WERI-Rb-1 (cell line): ENCODE measurements around the gene HAPSTR1.

Source experiments
- DNase-seq: peaks from one replicate; pipeline ENCODE4 v3.0.0-alpha.2; 2020
- H3K27ac ChIP-seq: fragments of 250-450 bp; sonication (Bioruptor Pico); 2 replicates; pipeline ENCODE4 v1.5.1; 2020; ENCODE audit warnings: mild to moderate bottlenecking, moderate library complexity
- H3K27me3 ChIP-seq: fragments of 250-450 bp; sonication (Bioruptor Pico); 2 replicates; pipeline ENCODE4 v1.5.1; 2021; ENCODE audit warnings: mild to moderate bottlenecking, low read depth, moderate library complexity; ENCODE audit not compliant: insufficient read depth, severe bottlenecking
- H3K36me3 ChIP-seq: fragments of 250-450 bp; sonication (Bioruptor Pico); 2 replicates; pipeline ENCODE4 v1.5.1; 2020; ENCODE audit warnings: mild to moderate bottlenecking, moderate library complexity
- H3K4me3 ChIP-seq: 2 replicates; pipeline ENCODE4 v1.5.1; 2011; ENCODE audit warnings: low read depth, mild to moderate bottlenecking, control low read depth, low read length
- H3K9me3 ChIP-seq: fragments of 250-450 bp; sonication (Bioruptor Pico); 2 replicates; pipeline ENCODE4 v1.5.1; 2021; ENCODE audit warnings: mild to moderate bottlenecking, moderate library complexity; ENCODE audit not compliant: severe bottlenecking
- CTCF ChIP-seq: IDR thresholded peaks from 2 replicates; pipeline ENCODE4 v1.5.1; 2011; ENCODE audit warnings: low read depth, mild to moderate bottlenecking, control low read depth, inconsistent platforms, low read length

The HAPSTR1 gene

GRCh38 chr16:9048302-9048700, 43.1 kb upstream of the HAPSTR1 start:
- Histone ChIP-seq H3K36me3 (no peaks in the 10 kb centered on the region), H3K4me3 (no peak overlapping the region), H3K27ac (no peak overlapping the region), H3K9me3 (no peaks in the 10 kb centered on the region), H3K27me3 (no peaks in the 10 kb centered on the region)
- no peak for TF ChIP-seq CTCF
- DNase-seq, result no peak

GRCh38 chr16:9049241-9049640, 42.2 kb upstream of the HAPSTR1 start:
- Histone ChIP-seq H3K36me3 (no peaks in the 10 kb centered on the region), H3K27ac (no peak overlapping the region), H3K27me3 (no peaks in the 10 kb centered on the region), H3K9me3 (no peaks in the 10 kb centered on the region), H3K4me3 (no peak overlapping the region)
- no peak for DNase-seq
- TF ChIP-seq CTCF, result no peak

DNA sequence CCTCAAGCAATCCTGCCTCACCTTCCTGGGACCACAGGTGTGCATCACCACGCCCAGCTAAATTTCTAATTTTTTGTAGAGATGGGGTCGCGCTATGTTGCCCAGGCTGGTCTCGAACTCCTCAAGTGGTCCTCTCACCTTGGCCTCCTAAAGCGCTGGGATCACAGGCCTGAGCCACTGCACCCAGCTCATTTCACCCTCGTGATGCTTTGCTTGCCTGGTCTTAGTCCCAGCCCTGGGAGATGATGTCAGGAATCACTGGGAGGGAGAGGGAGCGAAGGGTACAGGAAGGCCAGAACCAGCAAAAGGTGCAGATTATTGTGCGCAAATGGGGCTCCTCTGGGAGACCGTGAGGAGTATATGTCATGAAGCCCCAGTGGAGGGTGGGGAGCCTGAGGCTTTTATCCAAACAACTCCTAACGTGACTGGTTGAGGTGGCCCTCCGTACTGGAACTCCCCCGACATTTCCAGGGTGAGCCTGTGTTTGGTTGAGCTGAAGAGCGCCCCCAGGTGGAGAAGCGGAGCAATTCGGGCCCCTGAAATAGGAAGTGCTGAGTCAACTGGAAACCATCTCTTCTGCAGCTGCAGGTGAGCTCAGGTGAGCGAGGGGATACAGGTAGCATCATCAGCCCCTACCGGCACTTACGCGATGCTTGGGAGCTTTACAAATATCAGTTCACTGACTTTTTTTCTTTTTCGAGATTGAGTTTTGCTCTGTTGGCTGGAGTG, 41.2 kb upstream of the HAPSTR1 start:
- H3K4me3 ChIP-seq, result no peak overlapping the region
- no peak overlapping the region for H3K27ac ChIP-seq
- TF ChIP-seq CTCF, result peak; percentile 70
- no peaks in the 10 kb centered on the region for H3K27me3 ChIP-seq
- no peaks in the 10 kb centered on the region for H3K9me3 ChIP-seq
- no peaks in the 10 kb centered on the region for H3K36me3 ChIP-seq
- DNase-seq, result peak; percentile 26

GRCh38 chr16:9053006-9053601, 38.3 kb upstream of the HAPSTR1 start:
- H3K36me3 ChIP-seq, result no peaks in the 10 kb centered on the region
- H3K4me3 ChIP-seq, result no peak overlapping the region
- no peak for TF ChIP-seq CTCF
- no peak overlapping the region for H3K27ac ChIP-seq
- no peaks in the 10 kb centered on the region for H3K27me3 ChIP-seq
- H3K9me3 ChIP-seq, result no peaks in the 10 kb centered on the region
- peak; percentile 59 for DNase-seq

- Histone ChIP-seq H3K36me3 (no peaks in the 10 kb centered on the region), H3K27ac (no peak overlapping the region), H3K9me3 (no peaks in the 10 kb centered on the region), H3K4me3 (no peak overlapping the region), H3K27me3 (no peaks in the 10 kb centered on the region)
- no peak for TF ChIP-seq CTCF
- no peak for DNase-seq
Observed at GRCh38 chr16:9054460-9054859, 37.0 kb upstream of the HAPSTR1 start.
